Tibial nerve (tissue), 4 donors: ENCODE results near the gene DPP3.

Experiments
- EP300 ChIP-seq, 2 donors: sonication (generic); formaldehyde crosslinking; IDR thresholded peaks; one replicate each; pipeline ENCODE4 v1.6.1; 2017; ENCODE audit warnings: antibody characterized with exemption in 2 of 2, mild to moderate bottlenecking in 1 of 2
- POLR2A ChIP-seq, 2 donors: fragments of 450-650 bp; IDR thresholded peaks; one replicate each; pipeline ENCODE4 v1.6.1; 2017; ENCODE audit warnings: antibody characterized with exemption in 2 of 2, mild to moderate bottlenecking in 2 of 2, moderate library complexity in 2 of 2
- TF ChIP-seq, protein P1 (sequence below), 5 experiments: fragments of 200-600 bp in 3 of 5; fragments of 450-650 bp in 2 of 5; sonication (generic) in 3 of 5; IDR thresholded peaks; one replicate each; pipeline ENCODE4 v1.5.1; 2016 to 2019; ENCODE audit warnings: antibody characterized with exemption in 5 of 5, mild to moderate bottlenecking in 3 of 5, moderate library complexity in 2 of 5

GRCh38 chr11:66462911-66463310 lies 17.3 kb upstream of the DPP3 start:
- TF ChIP-seq EP300 (IDR thresholded peaks at IDR 0.05) (no peak), POLR2A (IDR thresholded peaks at IDR 0.05) (no peak)
- TF ChIP-seq, protein P1, sequence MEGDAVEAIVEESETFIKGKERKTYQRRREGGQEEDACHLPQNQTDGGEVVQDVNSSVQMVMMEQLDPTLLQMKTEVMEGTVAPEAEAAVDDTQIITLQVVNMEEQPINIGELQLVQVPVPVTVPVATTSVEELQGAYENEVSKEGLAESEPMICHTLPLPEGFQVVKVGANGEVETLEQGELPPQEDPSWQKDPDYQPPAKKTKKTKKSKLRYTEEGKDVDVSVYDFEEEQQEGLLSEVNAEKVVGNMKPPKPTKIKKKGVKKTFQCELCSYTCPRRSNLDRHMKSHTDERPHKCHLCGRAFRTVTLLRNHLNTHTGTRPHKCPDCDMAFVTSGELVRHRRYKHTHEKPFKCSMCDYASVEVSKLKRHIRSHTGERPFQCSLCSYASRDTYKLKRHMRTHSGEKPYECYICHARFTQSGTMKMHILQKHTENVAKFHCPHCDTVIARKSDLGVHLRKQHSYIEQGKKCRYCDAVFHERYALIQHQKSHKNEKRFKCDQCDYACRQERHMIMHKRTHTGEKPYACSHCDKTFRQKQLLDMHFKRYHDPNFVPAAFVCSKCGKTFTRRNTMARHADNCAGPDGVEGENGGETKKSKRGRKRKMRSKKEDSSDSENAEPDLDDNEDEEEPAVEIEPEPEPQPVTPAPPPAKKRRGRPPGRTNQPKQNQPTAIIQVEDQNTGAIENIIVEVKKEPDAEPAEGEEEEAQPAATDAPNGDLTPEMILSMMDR (IDR thresholded peaks at IDR 0.05) = no peak
